LoVo (cell line): ENCODE data around the gene CABCOCO1.

Experiments
- DNase-seq: peaks from one replicate; pipeline ENCODE4 v3.0.0-alpha.2; 2016; ENCODE audit warnings: low spot score

Gene CABCOCO1

GRCh38 chr10:61662794-61663259 lies at the start of gene CABCOCO1:
Gene CABCOCO1, plus strand, starts transcription at chr10:61662929. Its CDS starts 44 bp downstream, at chr10:61662973.
- peak; percentile 61 for DNase-seq

- no peak for DNase-seq
Observed at GRCh38 chr10:61613665-61614064, 49.1 kb upstream of the CABCOCO1 start.

DNA sequence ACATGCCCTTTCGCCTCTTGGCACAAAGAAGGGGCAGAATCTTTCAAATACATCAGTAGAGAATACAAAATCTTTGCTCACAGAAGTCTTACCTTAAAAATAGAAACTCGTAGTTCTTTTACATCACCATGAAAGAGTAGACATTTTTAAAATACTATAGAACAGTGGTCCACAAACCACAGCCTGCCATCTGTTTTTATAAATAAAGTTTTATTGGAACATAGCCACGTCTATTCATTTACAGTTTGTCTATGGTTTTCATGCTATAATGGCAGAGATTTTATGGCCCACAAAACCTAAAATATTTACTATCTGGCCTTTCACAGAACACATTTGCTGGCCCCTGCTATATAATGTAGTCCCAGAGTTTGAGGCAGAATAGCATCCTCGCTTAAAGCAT lies 46.1 kb upstream of the CABCOCO1 start:
- no peak for DNase-seq

- no peak for DNase-seq
Observed at GRCh38 chr10:61617180-61617579, 45.5 kb upstream of the CABCOCO1 start.

DNA sequence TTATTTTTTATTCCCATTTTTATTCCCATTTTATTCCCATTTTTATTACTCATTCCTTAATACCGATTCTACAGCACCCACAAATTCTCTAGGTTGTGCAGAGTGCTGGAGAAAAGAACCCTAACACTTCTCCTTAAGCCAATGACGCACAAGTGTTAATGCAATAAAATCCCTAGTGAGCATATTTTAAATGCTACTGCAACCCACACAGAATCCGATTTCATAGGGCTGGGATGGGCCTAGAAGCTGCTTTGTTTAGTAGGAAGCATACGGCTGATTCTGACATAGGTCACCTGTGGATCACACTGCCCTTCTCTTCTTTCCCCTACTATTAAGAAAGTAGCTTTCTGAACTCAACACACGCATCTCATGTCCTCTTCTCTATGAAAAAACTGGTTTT lies 45.1 kb upstream of the CABCOCO1 start:
- DNase-seq: no peak

- no peak for DNase-seq
Observed at GRCh38 chr10:61618388-61618961, 44.3 kb upstream of the CABCOCO1 start.

DNA sequence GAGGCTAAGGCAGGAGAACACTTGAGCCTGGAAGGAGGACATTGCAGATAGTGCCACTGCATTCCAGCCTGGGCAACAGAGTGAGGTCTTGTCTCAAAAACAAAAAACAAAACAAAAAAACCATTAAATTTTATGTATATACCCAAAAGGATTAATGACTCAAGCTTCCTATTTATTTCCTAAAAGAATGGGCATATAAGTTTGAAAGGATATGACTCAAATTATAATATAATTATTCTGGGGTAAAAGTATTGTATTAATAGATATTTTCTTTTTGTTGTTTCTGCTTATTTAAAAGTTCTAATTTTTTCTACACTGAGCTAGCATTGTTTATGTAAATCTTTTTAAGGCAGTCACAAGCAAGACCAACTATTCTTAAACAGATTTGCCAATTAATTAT lies 42.2 kb upstream of the CABCOCO1 start:
- DNase-seq: no peak

GRCh38 chr10:61621605-61622051 lies 41.1 kb upstream of the CABCOCO1 start:
- DNase-seq: no peak

DNA sequence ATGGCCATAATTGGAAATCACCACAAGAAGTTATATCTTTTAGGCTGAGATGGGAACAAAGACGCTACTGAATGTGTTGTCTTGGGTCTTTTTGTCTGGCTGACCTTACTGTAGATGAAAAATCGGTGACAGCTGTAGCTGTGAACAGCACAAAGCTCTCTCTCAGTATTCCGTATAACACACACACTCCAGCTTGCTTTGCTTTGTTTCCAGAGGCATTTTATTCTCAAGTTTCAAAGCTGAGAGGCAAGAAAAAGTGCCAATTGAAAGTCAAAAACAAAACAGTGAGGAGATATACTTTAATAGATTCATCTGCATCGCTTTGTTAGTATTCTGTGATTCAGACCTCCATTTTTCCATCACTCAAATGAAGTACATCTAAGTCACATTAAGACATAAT lies 39.6 kb upstream of the CABCOCO1 start:
- no peak for DNase-seq

DNA sequence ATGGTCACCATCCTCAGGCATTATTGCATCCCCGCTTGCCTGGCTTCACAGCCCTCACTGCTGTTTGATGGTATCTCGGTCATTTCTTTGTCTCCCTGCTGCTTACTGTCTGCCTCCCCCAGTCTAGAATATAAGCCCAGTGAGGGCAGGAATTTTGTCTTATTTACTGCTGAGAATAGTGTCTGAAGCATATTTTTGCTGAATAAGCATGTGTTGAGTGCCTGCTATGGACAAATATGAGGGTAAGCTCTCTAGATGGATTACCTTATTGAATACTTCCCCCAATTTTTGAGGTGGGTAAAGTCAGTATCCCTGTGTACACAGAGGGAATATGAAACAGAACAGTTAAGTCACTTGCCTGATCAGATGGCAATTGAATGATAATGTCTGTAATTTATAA lies 36.5 kb upstream of the CABCOCO1 start:
- DNase-seq: no peak

- DNase-seq: no peak
Observed at GRCh38 chr10:61627266-61627665, 35.5 kb upstream of the CABCOCO1 start.

DNA sequence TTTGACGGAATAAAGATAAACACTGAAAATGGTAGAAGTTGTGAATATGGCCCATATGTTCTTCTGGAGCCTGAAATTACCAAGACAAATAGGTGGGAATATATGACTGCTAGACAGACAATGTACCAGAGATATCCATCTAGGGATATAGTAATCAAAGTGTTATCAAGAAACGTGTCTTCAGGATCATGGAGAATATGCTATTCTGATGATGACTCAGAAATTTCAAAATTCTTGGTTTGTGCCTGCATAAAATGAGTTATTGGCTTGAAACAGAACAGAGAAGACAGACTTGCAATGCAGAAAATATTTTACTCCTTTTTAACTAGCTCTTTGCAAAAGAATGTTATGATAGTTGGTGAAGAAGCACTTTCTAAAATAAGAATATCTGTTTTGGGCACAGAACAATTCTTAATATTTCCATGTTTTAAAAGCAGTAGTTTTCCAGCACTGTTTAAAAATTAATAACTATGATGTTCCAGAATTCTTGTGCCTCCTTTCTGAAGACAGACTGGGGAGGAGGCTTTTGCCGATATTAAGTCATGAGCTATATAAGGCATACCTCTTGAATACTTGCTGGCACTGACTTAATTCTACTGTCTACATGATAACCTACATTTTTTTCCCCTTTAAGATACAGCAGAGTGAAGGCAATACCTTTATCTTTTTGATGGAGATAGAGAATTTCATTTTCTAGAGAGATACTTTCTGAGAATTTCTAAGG lies 34.4 kb upstream of the CABCOCO1 start:
- no peak for DNase-seq

DNA sequence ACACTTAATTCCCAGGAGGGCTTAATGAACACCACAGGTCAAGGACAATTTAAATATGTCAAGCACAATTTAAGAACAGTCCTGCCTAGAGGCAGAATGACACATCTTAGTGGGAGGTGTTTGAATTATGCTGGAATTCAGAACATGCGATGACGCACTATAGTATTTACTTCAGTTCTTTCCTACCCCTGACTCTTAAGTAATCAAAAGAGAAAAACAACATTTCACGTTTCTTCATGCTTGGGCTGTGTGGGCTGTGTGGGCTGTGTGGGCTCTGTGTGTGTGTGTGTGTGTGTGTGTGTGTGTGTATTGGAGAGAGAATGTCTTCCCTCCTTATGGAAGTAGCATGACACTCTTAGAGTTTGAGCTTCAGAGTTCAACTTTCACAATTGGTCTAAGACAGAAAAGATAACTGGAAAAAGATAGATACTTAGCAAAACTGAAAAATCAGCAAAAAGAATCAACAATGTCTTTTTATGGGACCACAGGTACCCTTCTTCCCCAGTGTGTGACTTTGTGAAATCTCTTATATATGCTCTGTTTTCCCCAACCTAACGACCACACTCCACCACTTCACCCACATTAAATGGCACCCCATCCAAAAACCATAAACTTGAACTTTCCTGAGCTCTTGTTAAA lies 33.7 kb upstream of the CABCOCO1 start:
- DNase-seq: no peak

GRCh38 chr10:61629576-61629975 lies 33.2 kb upstream of the CABCOCO1 start:
- no peak for DNase-seq

DNA sequence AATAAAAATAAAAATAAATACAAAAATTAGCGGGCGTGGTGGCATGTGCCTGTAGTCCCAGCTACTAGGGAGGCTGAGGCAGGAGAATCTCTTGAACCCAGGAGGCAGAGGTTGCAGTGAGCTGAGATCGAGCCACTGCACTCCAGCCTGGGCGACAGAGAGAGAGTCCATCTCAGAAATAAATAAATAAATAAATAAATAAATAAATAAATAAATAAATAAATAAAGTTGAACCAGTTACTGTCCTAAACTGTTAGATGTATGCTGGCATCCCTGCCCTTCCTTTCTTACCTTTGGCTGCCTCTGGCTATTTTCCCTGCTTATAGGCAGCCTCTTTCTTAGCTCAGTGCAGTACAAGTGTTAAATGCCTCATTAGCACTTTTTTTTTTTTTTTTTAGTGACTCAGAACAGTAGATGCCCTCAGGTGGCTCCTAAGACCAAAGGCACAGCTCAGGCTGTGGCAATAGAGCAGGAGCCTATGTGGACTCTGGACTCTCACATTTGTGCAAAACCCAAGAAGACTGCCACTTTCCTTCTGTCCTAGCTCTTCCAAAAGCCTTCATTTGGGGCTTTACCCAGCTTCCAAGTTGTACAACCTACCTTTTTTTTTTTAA lies 30.6 kb upstream of the CABCOCO1 start:
- no peak for DNase-seq

- DNase-seq: no peak
Observed at GRCh38 chr10:61633665-61634064, 29.1 kb upstream of the CABCOCO1 start.

- DNase-seq: no peak
Observed at GRCh38 chr10:61634746-61635145, 28.0 kb upstream of the CABCOCO1 start.

DNA sequence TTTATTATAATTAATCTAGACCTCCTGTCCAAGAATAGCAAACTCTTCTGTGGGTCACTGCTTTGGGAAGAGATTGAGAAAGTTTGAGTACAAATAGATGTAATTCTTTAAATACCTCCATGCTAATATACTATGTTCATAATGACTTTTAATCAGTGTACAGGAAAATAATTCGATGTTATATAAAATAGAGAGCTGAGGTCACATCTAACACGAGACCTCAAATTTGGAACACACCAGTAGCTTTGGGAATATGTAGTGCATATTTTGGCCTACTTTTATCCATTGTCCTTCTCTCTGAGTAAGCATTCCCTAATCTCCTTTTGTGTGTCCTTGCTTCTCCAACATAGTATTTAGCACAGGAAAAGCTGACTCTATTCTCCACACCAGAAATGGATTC lies 27.3 kb upstream of the CABCOCO1 start:
- no peak for DNase-seq

DNA sequence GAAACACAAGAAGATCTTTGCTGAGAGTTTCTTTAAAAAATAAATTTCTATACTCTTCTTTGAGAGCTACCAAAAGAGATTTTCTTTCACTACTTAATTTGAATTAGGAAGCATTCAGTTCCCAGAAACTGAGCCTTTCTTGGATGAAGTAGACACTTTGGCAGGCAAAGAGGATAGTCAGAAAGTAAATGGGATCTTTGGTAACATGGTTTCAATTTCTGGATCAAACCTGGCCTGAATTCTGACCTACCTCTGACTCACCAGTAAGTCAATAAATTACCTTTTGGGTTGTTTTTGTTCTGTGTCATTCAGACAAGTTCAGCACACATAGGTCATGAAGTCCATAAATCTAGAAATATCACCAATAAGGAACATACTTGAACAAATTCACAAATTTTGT lies 26.8 kb upstream of the CABCOCO1 start:
- DNase-seq: no peak

DNA sequence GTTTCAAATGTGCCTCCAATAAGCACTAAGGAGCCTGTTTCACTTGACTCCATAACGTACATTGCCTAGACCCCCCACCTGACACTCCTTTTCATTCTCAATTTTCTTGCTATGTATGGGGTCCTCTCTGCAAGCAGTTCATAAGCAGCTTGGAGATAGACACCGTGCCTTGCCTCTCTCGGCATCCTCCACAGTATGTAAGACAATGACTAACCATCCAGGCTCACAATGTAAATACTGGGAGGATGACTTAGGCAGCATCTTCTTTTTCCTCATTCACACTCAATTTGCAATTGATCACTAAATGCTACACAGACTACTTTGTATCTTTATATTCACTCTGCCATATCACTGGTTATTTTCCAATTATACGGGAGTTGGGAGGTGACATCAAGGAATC lies 22.8 kb upstream of the CABCOCO1 start:
- DNase-seq: no peak

- DNase-seq: no peak
Observed at GRCh38 chr10:61640856-61641255, 21.9 kb upstream of the CABCOCO1 start.

DNA sequence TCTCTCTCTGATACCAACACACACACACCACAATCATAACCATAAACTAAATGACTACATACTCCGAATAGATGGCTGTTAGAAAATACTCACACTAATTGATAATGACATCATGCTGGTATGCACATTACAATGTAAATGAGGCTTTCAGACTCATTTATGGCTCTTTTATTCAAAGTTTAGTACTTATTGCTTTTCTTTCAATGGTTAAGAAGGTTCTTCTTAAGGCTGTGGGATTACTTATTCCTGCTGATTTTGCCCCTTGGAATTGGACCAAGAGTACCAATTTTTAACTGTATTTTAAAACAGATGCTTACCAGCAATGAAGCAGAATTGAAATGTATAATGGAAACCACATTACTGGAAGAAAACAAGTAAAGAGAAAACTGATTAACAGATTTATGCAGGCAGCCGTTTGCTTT lies 20.6 kb upstream of the CABCOCO1 start:
- no peak for DNase-seq

DNA sequence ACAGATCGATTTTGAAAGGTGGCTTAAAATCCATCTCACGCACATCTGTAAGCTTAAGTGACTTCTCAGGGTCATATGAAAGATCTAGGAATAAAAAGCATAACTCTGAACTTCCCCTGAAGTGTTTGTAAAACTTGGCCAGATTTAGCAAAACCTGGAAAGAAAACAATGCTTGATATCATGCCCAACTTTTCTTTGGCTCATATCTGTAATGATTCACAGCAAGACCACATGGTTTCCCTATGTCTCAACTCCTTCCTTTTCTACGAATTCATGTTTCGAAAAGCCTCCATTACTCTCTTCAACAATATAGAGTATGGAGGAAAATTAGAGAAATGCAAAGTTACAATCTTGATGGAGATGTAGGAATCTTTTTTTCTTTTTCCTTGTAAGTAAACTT lies 20.1 kb upstream of the CABCOCO1 start:
- DNase-seq: no peak
